ENCODE data around the gene NR6A1. TPM values are rescaled to one million over a fixed set of nuclear protein-coding genes. Genes with fewer than 3 reads are reported as not detected.

The NR6A1 gene
- total RNA-seq, 1 donor from 2014 or later: 0.53 TPM

- intact Hi-C loops (cut with DNase I): no loop called here
- Histone ChIP-seq H3K27me3 (no peaks in the 10 kb centered on the region), H3K4me3 (no peak overlapping the region), H3K9me3 (no peaks in the 10 kb centered on the region), H3K27ac (no peak overlapping the region), H3K36me3 (no peaks in the 10 kb centered on the region), H3K4me1 (no peaks in the 10 kb centered on the region)
- no peak for DNase-seq (ENCODE audit: low spot score in 2 of 2)
- TF ChIP-seq, protein P1, sequence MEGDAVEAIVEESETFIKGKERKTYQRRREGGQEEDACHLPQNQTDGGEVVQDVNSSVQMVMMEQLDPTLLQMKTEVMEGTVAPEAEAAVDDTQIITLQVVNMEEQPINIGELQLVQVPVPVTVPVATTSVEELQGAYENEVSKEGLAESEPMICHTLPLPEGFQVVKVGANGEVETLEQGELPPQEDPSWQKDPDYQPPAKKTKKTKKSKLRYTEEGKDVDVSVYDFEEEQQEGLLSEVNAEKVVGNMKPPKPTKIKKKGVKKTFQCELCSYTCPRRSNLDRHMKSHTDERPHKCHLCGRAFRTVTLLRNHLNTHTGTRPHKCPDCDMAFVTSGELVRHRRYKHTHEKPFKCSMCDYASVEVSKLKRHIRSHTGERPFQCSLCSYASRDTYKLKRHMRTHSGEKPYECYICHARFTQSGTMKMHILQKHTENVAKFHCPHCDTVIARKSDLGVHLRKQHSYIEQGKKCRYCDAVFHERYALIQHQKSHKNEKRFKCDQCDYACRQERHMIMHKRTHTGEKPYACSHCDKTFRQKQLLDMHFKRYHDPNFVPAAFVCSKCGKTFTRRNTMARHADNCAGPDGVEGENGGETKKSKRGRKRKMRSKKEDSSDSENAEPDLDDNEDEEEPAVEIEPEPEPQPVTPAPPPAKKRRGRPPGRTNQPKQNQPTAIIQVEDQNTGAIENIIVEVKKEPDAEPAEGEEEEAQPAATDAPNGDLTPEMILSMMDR (IDR thresholded peaks at IDR 0.05): no peak
These were observed 186.5 kb downstream of the NR6A1 start for GRCh38 chr9:124584631-124585030.

DNA sequence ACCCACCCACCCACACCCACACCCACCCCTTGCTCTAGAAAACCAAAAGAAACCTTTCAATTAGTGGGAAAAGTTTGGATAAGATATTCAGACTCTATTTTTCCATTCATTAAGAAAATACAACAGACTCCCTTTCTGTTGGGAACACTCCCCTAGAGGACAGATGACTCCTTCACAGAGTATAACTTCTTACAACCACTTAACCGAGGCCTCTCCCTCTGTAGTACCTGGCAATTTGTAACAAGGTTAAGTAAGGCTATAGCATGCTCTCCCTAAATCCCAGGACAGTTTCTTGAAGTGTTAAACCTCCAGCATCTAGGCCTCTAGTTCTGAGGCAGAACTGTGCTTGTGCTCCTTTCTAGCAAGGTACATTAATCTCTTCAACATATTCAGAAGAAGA is 188.0 kb downstream of the NR6A1 start:
- TF ChIP-seq, protein P1 (IDR thresholded peaks at IDR 0.05): no peak
- Histone ChIP-seq H3K4me1 (no peaks in the 10 kb centered on the region), H3K9me3 (no peaks in the 10 kb centered on the region), H3K27ac (no peak overlapping the region), H3K36me3 (no peaks in the 10 kb centered on the region), H3K4me3 (no peak overlapping the region), H3K27me3 (no peaks in the 10 kb centered on the region)
- intact Hi-C loops (cut with DNase I): no loop called here
- DNase-seq (ENCODE audit: low spot score in 2 of 2): no peak

GRCh38 chr9:124580186-124580585 is 190.9 kb downstream of the NR6A1 start:
- no peaks in the 10 kb centered on the region for H3K36me3 ChIP-seq
- no peak overlapping the region for H3K4me3 ChIP-seq
- no peak overlapping the region for H3K27ac ChIP-seq
- DNase-seq (ENCODE audit: low spot score in 2 of 2): no peak
- H3K4me1 ChIP-seq: no peaks in the 10 kb centered on the region
- no peaks in the 10 kb centered on the region for H3K27me3 ChIP-seq
- intact Hi-C loops (cut with DNase I): no loop called here
- no peaks in the 10 kb centered on the region for H3K9me3 ChIP-seq
- TF ChIP-seq, protein P1 (IDR thresholded peaks at IDR 0.05): no peak

- DNase-seq (ENCODE audit: low spot score in 2 of 2): no peak
- H3K4me1 ChIP-seq: no peaks in the 10 kb centered on the region
- TF ChIP-seq, protein P1 (IDR thresholded peaks at IDR 0.05): no peak
- H3K27ac ChIP-seq: no peak overlapping the region
- intact Hi-C loops (cut with DNase I): no loop called here
- H3K9me3 ChIP-seq: no peaks in the 10 kb centered on the region
- H3K36me3 ChIP-seq: no peaks in the 10 kb centered on the region
- H3K4me3 ChIP-seq: no peak overlapping the region
- H3K27me3 ChIP-seq: no peaks in the 10 kb centered on the region
These were observed 194.4 kb downstream of the NR6A1 start for GRCh38 chr9:124576751-124577150.

GRCh38 chr9:124574534-124575375 is 196.4 kb downstream of the NR6A1 start:
- Histone ChIP-seq H3K4me1 (no peaks in the 10 kb centered on the region), H3K36me3 (no peaks in the 10 kb centered on the region), H3K9me3 (no peaks in the 10 kb centered on the region), H3K27ac (no peak overlapping the region), H3K27me3 (no peaks in the 10 kb centered on the region), H3K4me3 (no peak overlapping the region)
- intact Hi-C loops (cut with DNase I): no loop called here
- TF ChIP-seq, protein P1 (IDR thresholded peaks at IDR 0.05): no peak
- DNase-seq (ENCODE audit: low spot score in 2 of 2): no peak

All from ascending aorta (tissue), 2 donors.